IMR-90 (cell line): ENCODE data around the gene PDE11A. TPM values are rescaled to one million over a fixed set of nuclear protein-coding genes. Genes with fewer than 3 reads are reported as not detected.

Source experiments
- ATAC-seq: fragments of 200-7000 bp; cut with Tn5 transposase; 2 replicates; pipeline ENCODE4 v1.9.1; 2020; ENCODE audit warnings: low read depth, mild to moderate bottlenecking, moderate library complexity
- BruUV-seq: library from RNA; stranded (reverse); fragments of 400-500 nt; replicated peaks from 2 replicates; lab custom pipeline; 2021; lab: Mats Ljungman, UMichigan
- CTCF ChIA-PET: fragments of 300-600 bp; formaldehyde crosslinking; extraction: SDS; loops from one replicate; lab custom pipeline; 2021; ENCODE audit warnings: antibody characterized with exemption; lab: Yijun Ruan, JAX
- POLR2A ChIA-PET: fragments of 300-600 bp; sonication (Branson Sonifier 250); formaldehyde crosslinking; loops from one replicate; lab custom pipeline; 2022; ENCODE audit warnings: antibody characterized with exemption; ENCODE audit not compliant: unreplicated experiment; lab: Charles Lee
- DNase-seq: peaks from one replicate; pipeline ENCODE4 v3.0.0; 2013
- H2AFZ ChIP-seq: replicated peaks from 2 replicates; pipeline ENCODE3; 2013; ENCODE audit warnings: low read length, mild to moderate bottlenecking; ENCODE audit not compliant: poor library complexity
- H2AK5ac ChIP-seq: 2 replicates; pipeline ENCODE4 v1.6.1; 2013; ENCODE audit warnings: low read depth, low read length, inconsistent platforms
- H2AK9ac ChIP-seq: replicated peaks from 2 replicates; pipeline ENCODE3; 2013; ENCODE audit warnings: mild to moderate bottlenecking, low read depth, low read length, moderate library complexity; ENCODE audit not compliant: poor library complexity
- H2BK120ac ChIP-seq: 2 replicates; pipeline ENCODE4 v1.6.1; 2013; ENCODE audit warnings: low read depth, low read length, inconsistent platforms
- H2BK15ac ChIP-seq: 3 replicates; pipeline ENCODE4 v1.6.1; 2013; ENCODE audit warnings: low read depth, low read length, inconsistent platforms
- H2BK20ac ChIP-seq: 2 replicates; pipeline ENCODE4 v1.6.1; 2013; ENCODE audit warnings: low read depth, mild to moderate bottlenecking, inconsistent platforms, low read length, moderate library complexity
- H2BK5ac ChIP-seq: 2 replicates; pipeline ENCODE4 v1.6.1; 2013; ENCODE audit warnings: mild to moderate bottlenecking, low read depth, low read length, inconsistent platforms; ENCODE audit not compliant: poor library complexity, severe bottlenecking
- H3K14ac ChIP-seq: replicated peaks from 2 replicates; pipeline ENCODE4 v1.6.1; 2013; ENCODE audit warnings: low read depth, low read length, inconsistent platforms
- H3K18ac ChIP-seq: 2 replicates; pipeline ENCODE4 v1.6.1; 2013; ENCODE audit warnings: low read depth, low read length, control low read depth
- H3K23ac ChIP-seq: 2 replicates; pipeline ENCODE4 v1.6.1; 2013; ENCODE audit warnings: low read depth, low read length, inconsistent platforms
- H3K27ac ChIP-seq: 2 replicates; pipeline ENCODE4 v1.5.1; 2013; ENCODE audit warnings: mild to moderate bottlenecking, control low read depth, low read length; ENCODE audit not compliant: insufficient read depth
- H3K27me3 ChIP-seq: 2 replicates; pipeline ENCODE4 v1.6.1; 2013; ENCODE audit warnings: low read length; ENCODE audit not compliant: control insufficient read depth, insufficient read depth
- H3K36me3 ChIP-seq: 2 replicates; pipeline ENCODE4 v1.6.1; 2013; ENCODE audit warnings: low read length, mixed read lengths; ENCODE audit not compliant: control insufficient read depth, insufficient read depth
- H3K4ac ChIP-seq: 2 replicates; pipeline ENCODE4 v1.6.1; 2013; ENCODE audit warnings: low read depth, low read length, inconsistent platforms
- H3K4me1 ChIP-seq: 2 replicates; pipeline ENCODE4 v1.6.1; 2013; ENCODE audit warnings: low read length, mixed read lengths; ENCODE audit not compliant: control insufficient read depth, insufficient read depth
- H3K4me2 ChIP-seq: 2 replicates; pipeline ENCODE4 v1.6.1; 2013; ENCODE audit warnings: low read depth, mild to moderate bottlenecking, control low read depth, low read length, moderate library complexity
- H3K4me3 ChIP-seq: 2 replicates; pipeline ENCODE4 v1.5.1; 2013; ENCODE audit warnings: low read depth, mild to moderate bottlenecking, control low read depth, low read length, moderate library complexity; ENCODE audit not compliant: insufficient read depth
- H3K56ac ChIP-seq: 2 replicates; pipeline ENCODE4 v1.6.1; 2013; ENCODE audit warnings: low read length, inconsistent platforms; ENCODE audit not compliant: insufficient read depth; ENCODE audit errors: extremely low read depth
- H3K79me1 ChIP-seq, 2 experiments: 2 replicates each; pipeline ENCODE4 v1.6.1; 2013; ENCODE audit warnings: low read length in 2 of 2, inconsistent platforms in 1 of 2, low read depth in 1 of 2
- H3K9ac ChIP-seq: 2 replicates; pipeline ENCODE4 v1.6.1; 2013; ENCODE audit warnings: low read depth, low read length, control low read depth
- H3K9me1 ChIP-seq: 2 replicates; pipeline ENCODE4 v1.6.1; 2013; ENCODE audit warnings: low read length, inconsistent platforms; ENCODE audit not compliant: insufficient read depth
- H3K9me3 ChIP-seq: 2 replicates; pipeline ENCODE4 v1.6.1; 2013; ENCODE audit warnings: low read length; ENCODE audit not compliant: control insufficient read depth, insufficient read depth
- H4K20me1 ChIP-seq: 2 replicates; pipeline ENCODE4 v1.6.1; 2013; ENCODE audit warnings: low read length, inconsistent platforms; ENCODE audit not compliant: insufficient read depth
- H4K5ac ChIP-seq: 2 replicates; pipeline ENCODE4 v1.6.1; 2013; ENCODE audit warnings: mild to moderate bottlenecking, low read depth, low read length, control low read depth
- H4K8ac ChIP-seq, 2 experiments: 2 replicates each; pipeline ENCODE4 v1.6.1; 2013; ENCODE audit warnings: low read depth in 2 of 2, low read length in 2 of 2, control low read depth in 1 of 2, inconsistent platforms in 1 of 2
- H4K91ac ChIP-seq: 2 replicates; pipeline ENCODE4 v1.6.1; 2013; ENCODE audit warnings: low read depth, low read length, inconsistent platforms; ENCODE audit not compliant: insufficient read depth
- MAFK ChIP-seq: IDR thresholded peaks from 2 replicates; pipeline ENCODE4 v1.6.1; 2012; ENCODE audit warnings: low read depth, low read length, improper control_type of control experiment
- USF2 ChIP-seq: fragments of 150-350 bp; IDR thresholded peaks from 2 replicates; pipeline ENCODE4 v1.6.1; 2017; ENCODE audit warnings: mild to moderate bottlenecking, antibody characterized with exemption, low read length, low read depth
- WGBS, 2 experiments: methylation state at CpG; one replicate each; pipeline versions ENCODE4 v1.1.5 to v1.1.7; 2013; ENCODE audit warnings: missing lambda C conversion rate in 2 of 2; ENCODE audit not compliant: insufficient read length in 1 of 2; ENCODE audit errors: extremely low coverage in 2 of 2; 5-methylcytosine and 5-hydroxymethylcytosine counted together
- dilution Hi-C: fragments of 300-500 bp; cut with HindIII; formaldehyde crosslinking; loops from one replicate; pipeline ENCODE4 v1.14.3; 2018; ENCODE audit warnings: low sequenced_read_pairs; ENCODE audit not compliant: unreplicated experiment
- in situ Hi-C: fragments of 300-500 bp; cut with MboI; formaldehyde crosslinking; loops from 3 replicates; pipeline ENCODE4 v1.14.3; 2019; ENCODE audit warnings: low sequenced_read_pairs, inconsistent platforms, mixed read lengths
- intact Hi-C: fragments of 100-400 bp; cut with micrococcal nuclease; formaldehyde crosslinking; loops from 2 replicates; pipeline ENCODE4 v1.10.0; 2022
- polyA plus RNA-seq, 3 experiments: library from polyadenylated mRNA; depleted of rRNA; stranded (reverse); fragments of >200 nt; gene quantifications; 2 replicates each; pipeline ENCODE4 v1.2.3, GENCODE V29; 2012; ENCODE audit warnings: low replicate concordance in 1 of 3
- total RNA-seq: library from RNA; depleted of rRNA; stranded (reverse); fragments of >200 nt; gene quantifications from 2 replicates; pipeline ENCODE4 v1.2.3, GENCODE V29; 2012

PDE11A gene
- total and polyA plus RNA-seq, 2 of the 4 experiments (the other 2 are of a cell fraction) = 0.21 to 0.72 TPM

DNA sequence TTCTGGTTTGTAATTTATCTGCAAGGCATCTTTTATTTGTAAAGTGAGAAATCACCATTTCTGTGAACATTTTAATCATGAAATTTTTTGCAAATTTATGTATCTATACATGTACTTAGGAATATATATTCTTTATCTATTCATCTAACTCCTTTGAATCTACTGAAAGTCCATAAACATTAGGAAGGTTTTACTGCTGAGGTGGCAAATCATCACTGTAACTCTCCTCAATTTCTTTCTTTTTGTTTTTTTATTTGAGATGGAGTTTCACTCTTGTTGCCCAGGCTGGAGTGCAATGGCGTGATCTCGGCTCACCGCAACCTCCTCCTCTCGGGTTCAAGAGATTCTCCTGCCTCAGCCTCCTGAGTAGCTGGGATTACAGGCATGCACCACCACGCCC lies 383.7 kb downstream of the PDE11A start:
- no peak overlapping the region for H3K4me3 ChIP-seq
- no peaks in the 10 kb centered on the region for H3K27me3 ChIP-seq
- H4K5ac ChIP-seq = no peak overlapping the region
- H3K27ac ChIP-seq = no peak overlapping the region
- in situ Hi-C loops = no loop called here
- no peak overlapping the region for H2BK5ac ChIP-seq
- no peaks in the 10 kb centered on the region for H3K4me1 ChIP-seq
- no peaks in the 10 kb centered on the region for H3K9me1 ChIP-seq
- no peak overlapping the region for H2BK20ac ChIP-seq
- no peak overlapping the region for H3K23ac ChIP-seq
- no peak overlapping the region for H3K4ac ChIP-seq
- no CpG with 5 or more reads among the region's 5 CpGs for WGBS, 2 experiments
- no peak overlapping the region for H2AK5ac ChIP-seq
- H4K20me1 ChIP-seq = no peaks in the 10 kb centered on the region
- H2AFZ ChIP-seq = no peak overlapping the region
- H2AK9ac ChIP-seq = no peak overlapping the region
- dilution Hi-C loops = no loop called here
- H3K18ac ChIP-seq = no peak overlapping the region
- BruUV-seq = no TSS peak
- H3K56ac ChIP-seq = no peak overlapping the region
- H3K4me2 ChIP-seq = no peak overlapping the region
- DNase-seq = no peak
- H3K79me1 ChIP-seq = no peaks in the 10 kb centered on the region
- POLR2A ChIA-PET = no interaction called here
- no peak overlapping the region for H2BK15ac ChIP-seq
- ATAC-seq = no peak
- no peak overlapping the region for H3K14ac ChIP-seq
- H3K36me3 ChIP-seq = no peaks in the 10 kb centered on the region
- no peaks in the 10 kb centered on the region for H3K9me3 ChIP-seq
- H2BK120ac ChIP-seq = no peak overlapping the region
- TF ChIP-seq USF2 (no peak), MAFK (peak; percentile 58)
- H4K91ac ChIP-seq = no peak overlapping the region
- no peak overlapping the region for H3K9ac ChIP-seq
- intact Hi-C loops = no loop called here
- no peak overlapping the region for H4K8ac ChIP-seq
- CTCF ChIA-PET = no interaction called here
